Spinal cord (tissue), 10 donors: ENCODE results near the gene FOXP1. TPM values are rescaled to one million over a fixed set of nuclear protein-coding genes. Genes with fewer than 3 reads are reported as not detected.
A peak's percentile ranks its signal among the peaks of the same experiment; 100 is the strongest.

Source experiments
- DNase-seq, 6 donors: peaks; one replicate each; pipeline versions ENCODE4 v3.0.0 to v3.0.0-alpha.2; 2013 to 2015; ENCODE audit warnings: low spot score in 6 of 6, low read depth in 4 of 6
- H3K27ac ChIP-seq: one replicate; pipeline ENCODE4 v1.5.1; 2013; ENCODE audit warnings: low read depth, low read length, control low read depth
- H3K27me3 ChIP-seq: one replicate; pipeline ENCODE4 v1.6.1; 2013; ENCODE audit warnings: low read length; ENCODE audit not compliant: control insufficient read depth, insufficient read depth
- H3K36me3 ChIP-seq: one replicate; pipeline ENCODE4 v1.6.1; 2013; ENCODE audit warnings: low read length; ENCODE audit not compliant: control insufficient read depth, insufficient read depth
- H3K4me1 ChIP-seq: one replicate; pipeline ENCODE4 v1.6.1; 2013; ENCODE audit warnings: low read length; ENCODE audit not compliant: control insufficient read depth, insufficient read depth
- H3K4me3 ChIP-seq: one replicate; pipeline ENCODE4 v1.5.1; 2013; ENCODE audit warnings: low read depth, low read length, control low read depth
- H3K9me3 ChIP-seq: one replicate; pipeline ENCODE4 v1.6.1; 2013; ENCODE audit warnings: low read length; ENCODE audit not compliant: control insufficient read depth, insufficient read depth
- WGBS: methylation state at CpG from one replicate; pipeline ENCODE4 v1.1.5; 2013; ENCODE audit warnings: missing lambda C conversion rate; ENCODE audit not compliant: insufficient coverage; 5-methylcytosine and 5-hydroxymethylcytosine counted together
- polyA plus RNA-seq, 2 donors: library from polyadenylated mRNA; unstranded; fragments of 120-200 nt; gene quantifications; one replicate each; pipeline ENCODE4 v1.2.1, GENCODE V29; 2013; ENCODE audit not compliant: insufficient read length in 2 of 2
- total RNA-seq, 2 donors: library from RNA; depleted of rRNA in 1 of 2; stranded (reverse); fragments of 120-200 nt in 1 of 2; fragments of >200 nt in 1 of 2; gene quantifications; one replicate each; pipeline versions ENCODE4 v1.2.3 to v1.2.4, GENCODE V29; 2013 to 2014
- donor health status: healthy.

FOXP1 gene
- total and polyA plus RNA-seq, 4 donors = 27.4 to 118 (median 66.1) TPM

DNA sequence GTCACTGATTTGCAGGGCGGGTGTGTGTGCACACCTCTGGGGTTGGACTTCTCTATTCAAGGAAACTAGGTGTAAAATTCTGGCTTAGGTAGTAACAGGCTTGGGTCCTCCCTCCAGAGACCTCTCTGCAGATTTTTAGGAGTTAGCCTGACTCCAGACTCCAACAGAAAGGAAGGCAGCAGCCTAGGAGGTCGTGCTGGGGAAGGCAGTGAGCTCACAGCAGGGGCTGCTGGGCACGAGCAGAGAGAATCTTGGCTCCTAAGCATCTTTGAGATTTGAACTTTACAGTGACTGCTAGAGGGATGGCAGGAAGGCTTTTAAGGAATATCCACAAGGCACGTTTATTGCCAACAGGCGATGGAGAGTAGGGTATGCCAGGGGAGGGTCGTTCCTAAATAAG, 612.6 kb downstream of the FOXP1 start:
- Histone ChIP-seq H3K36me3 (no peaks in the 10 kb centered on the region), H3K27me3 (no peaks in the 10 kb centered on the region), H3K27ac (no peak overlapping the region), H3K4me1 (peaks cover 6% of the 10 kb centered on the region), H3K9me3 (no peaks in the 10 kb centered on the region), H3K4me3 (no peak overlapping the region)
- DNase-seq = no peak
- WGBS = 41% methylated on average over 2 of the region's 6 CpGs

- no peaks in the 10 kb centered on the region for H3K36me3 ChIP-seq
- no peak overlapping the region for H3K27ac ChIP-seq
- no peaks in the 10 kb centered on the region for H3K27me3 ChIP-seq
Observed at GRCh38 chr3:70970171-70970570, 613.4 kb downstream of the FOXP1 start.

DNA sequence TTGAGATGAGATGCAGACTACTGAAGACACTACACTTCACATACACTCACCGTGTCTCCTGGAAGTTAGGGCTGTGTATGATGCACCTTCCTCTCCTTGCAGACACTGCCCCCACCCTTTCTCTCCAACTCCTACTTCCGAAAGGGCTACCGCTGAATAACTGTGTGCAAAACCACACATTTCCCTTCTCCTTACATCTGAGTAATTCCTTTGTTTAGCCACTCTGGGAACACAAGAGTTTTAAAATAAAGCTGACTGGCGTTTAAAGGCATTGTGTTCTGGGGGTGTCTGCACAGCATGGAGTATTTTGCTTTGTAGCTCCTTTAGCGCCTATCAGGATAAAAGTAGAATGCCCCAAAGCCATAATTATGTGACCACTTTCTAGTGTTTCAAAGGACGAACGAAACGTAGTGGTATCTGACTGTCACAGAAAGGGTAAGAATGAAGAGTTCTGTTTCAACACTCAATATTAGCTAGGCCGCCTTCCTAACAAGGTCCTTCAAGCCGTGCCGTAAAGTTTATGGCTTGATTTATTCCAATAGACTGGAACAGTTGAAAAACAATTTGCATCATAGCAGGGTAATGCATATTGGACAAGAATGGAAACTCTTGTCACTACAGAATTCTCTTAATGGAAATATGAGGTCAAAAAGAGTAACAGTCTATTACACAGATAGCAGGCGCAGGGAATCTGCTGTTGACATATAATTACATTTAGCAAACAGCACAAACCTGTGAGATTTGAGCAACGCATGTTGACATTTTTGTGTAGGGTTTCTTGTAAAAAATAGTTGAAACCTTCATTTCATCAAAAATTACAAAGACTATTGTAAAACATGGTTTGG, 619.9 kb downstream of the FOXP1 start:
- Histone ChIP-seq H3K4me3 (no peak overlapping the region), H3K9me3 (no peaks in the 10 kb centered on the region), H3K36me3 (no peaks in the 10 kb centered on the region), H3K27ac (no peak overlapping the region), H3K4me1 (no peaks in the 10 kb centered on the region), H3K27me3 (no peaks in the 10 kb centered on the region)
- DNase-seq = peak in 1 of 6 donors; percentile 32
- WGBS = 22% methylated on average over 1 of the region's 13 CpGs

More at GRCh38 chr3:70970171-70970570, 613.4 kb downstream of the FOXP1 start:
- DNase-seq = peak in 1 of 6 donors; percentile 35
- Histone ChIP-seq H3K9me3 (no peaks in the 10 kb centered on the region), H3K4me3 (no peak overlapping the region), H3K4me1 (peaks cover 6% of the 10 kb centered on the region)
- no CpG with 5 or more reads among the region's 4 CpGs for WGBS

GRCh38 chr3:70959506-70960291, 623.8 kb downstream of the FOXP1 start:
- Histone ChIP-seq H3K27me3 (no peaks in the 10 kb centered on the region), H3K4me3 (no peak overlapping the region), H3K36me3 (no peaks in the 10 kb centered on the region), H3K9me3 (no peaks in the 10 kb centered on the region), H3K27ac (no peak overlapping the region), H3K4me1 (no peaks in the 10 kb centered on the region)
- 55% methylated on average over 6 of the region's 14 CpGs for WGBS
- DNase-seq = peak in 1 of 6 donors; percentile 57

DNA sequence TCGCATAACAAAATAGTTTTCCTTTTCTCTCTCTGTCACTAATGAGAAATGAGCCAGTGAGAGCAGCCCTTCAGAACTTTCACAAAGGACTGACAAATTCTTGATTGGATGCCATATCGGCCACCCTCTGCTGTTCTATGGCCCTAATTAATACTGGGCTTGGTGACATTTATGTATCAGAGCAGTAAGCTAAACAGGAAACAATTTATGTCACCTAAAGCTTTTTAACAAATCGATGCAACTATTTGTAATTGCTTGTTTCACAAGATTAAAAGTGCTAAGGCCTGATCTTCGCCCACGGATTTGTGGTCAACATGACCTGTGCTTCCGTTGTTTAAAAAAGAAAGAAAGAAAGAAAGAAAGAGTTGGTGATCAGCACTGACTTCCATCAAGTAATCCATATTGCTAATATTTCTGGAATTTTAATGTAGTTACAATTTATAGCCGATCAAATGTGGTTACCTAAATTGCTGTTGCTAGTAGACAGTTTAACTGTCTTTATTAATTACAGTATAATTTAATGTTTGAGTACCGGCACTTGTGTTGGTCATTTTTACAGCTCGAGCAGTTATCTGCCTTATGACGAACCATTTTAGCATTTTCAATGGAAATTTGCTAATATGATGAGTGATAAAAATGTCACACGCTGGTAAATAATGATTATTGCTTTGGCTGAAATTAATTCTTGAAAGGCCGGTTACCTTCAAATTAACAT, 631.3 kb downstream of the FOXP1 start:
- no CpG with 5 or more reads among the region's 12 CpGs for WGBS
- Histone ChIP-seq H3K9me3 (no peaks in the 10 kb centered on the region), H3K36me3 (no peaks in the 10 kb centered on the region), H3K27me3 (no peaks in the 10 kb centered on the region), H3K27ac (no peak overlapping the region), H3K4me1 (no peaks in the 10 kb centered on the region), H3K4me3 (no peak overlapping the region)
- DNase-seq = no peak

DNA sequence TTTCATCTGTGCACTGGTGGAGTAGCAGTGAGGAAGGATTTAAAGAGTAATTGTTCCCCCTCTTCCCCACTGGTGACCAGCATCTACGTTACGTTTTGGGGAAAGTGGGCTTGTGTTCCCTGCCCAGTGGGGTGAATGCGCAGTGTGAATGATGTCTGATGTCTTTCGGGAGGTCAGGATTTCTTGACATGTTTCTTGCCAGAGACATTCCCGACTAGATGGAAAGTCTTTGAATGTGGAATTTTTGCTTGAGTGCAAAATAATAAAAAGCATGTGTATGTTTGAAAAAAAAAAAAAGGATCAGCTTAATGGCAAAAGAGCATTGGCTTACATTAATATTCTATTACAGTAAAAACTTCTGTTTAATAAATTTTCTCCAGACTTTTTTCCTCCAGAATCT, 632.2 kb downstream of the FOXP1 start:
- Histone ChIP-seq H3K4me1 (no peaks in the 10 kb centered on the region), H3K9me3 (no peaks in the 10 kb centered on the region), H3K4me3 (no peak overlapping the region), H3K27me3 (no peaks in the 10 kb centered on the region), H3K27ac (no peak overlapping the region), H3K36me3 (no peaks in the 10 kb centered on the region)
- 50% methylated on average over 1 of the region's 5 CpGs for WGBS
- DNase-seq = no peak

DNA sequence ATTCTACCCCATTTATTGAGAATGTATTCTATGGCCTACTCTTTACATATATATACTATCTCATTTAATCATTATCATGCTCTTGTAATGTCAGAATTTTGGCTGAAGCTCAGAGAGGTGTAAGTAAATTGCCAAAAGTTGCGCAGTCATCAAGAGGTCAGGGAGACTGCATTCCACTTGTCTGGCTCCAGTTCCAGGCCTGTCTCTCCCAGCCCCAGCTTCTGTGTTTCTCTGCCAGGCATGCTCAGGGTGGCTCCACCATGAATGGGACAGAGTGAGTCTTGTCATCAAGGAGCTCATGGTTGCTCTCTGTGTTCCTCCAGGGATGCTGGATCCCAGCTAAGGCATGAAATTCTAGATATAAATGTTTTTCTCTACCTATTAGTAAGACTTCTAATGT, 635.9 kb downstream of the FOXP1 start:
- no peaks in the 10 kb centered on the region for H3K27me3 ChIP-seq
- H3K9me3 ChIP-seq = no peaks in the 10 kb centered on the region
- 78% methylated on average over 1 of the region's 1 CpG for WGBS
- DNase-seq = no peak
- H3K27ac ChIP-seq = no peak overlapping the region
- H3K36me3 ChIP-seq = no peaks in the 10 kb centered on the region
- H3K4me1 ChIP-seq = no peaks in the 10 kb centered on the region
- H3K4me3 ChIP-seq = no peak overlapping the region

GRCh38 chr3:70943886-70944285, 639.6 kb downstream of the FOXP1 start:
- Histone ChIP-seq H3K27me3 (no peaks in the 10 kb centered on the region), H3K9me3 (no peaks in the 10 kb centered on the region), H3K36me3 (no peaks in the 10 kb centered on the region), H3K4me3 (no peak overlapping the region), H3K27ac (no peak overlapping the region), H3K4me1 (no peaks in the 10 kb centered on the region)
- no peak for DNase-seq
- no CpG with 5 or more reads among the region's 3 CpGs for WGBS

- H3K36me3 ChIP-seq = no peaks in the 10 kb centered on the region
- no peaks in the 10 kb centered on the region for H3K27me3 ChIP-seq
- no peaks in the 10 kb centered on the region for H3K4me1 ChIP-seq
- 72% methylated on average over 6 of the region's 7 CpGs for WGBS
- DNase-seq = no peak
- no peaks in the 10 kb centered on the region for H3K9me3 ChIP-seq
- H3K4me3 ChIP-seq = no peak overlapping the region
- H3K27ac ChIP-seq = no peak overlapping the region
Observed at GRCh38 chr3:70933105-70933810, 650.3 kb downstream of the FOXP1 start.
